K562 (cell line): ENCODE data around the gene PPIL1. TPM values are rescaled to one million over a fixed set of nuclear protein-coding genes. Genes with fewer than 3 reads are reported as not detected.

Experiments used
- AFF1 ChIP-seq, 2 experiments: fragments of 450-650 bp; IDR thresholded peaks; 2 replicates each; pipeline ENCODE4 v1.6.1; 2018; ENCODE audit warnings: mild to moderate bottlenecking in 2 of 2, low read depth in 1 of 2; ENCODE audit not compliant: partially characterized antibody in 2 of 2
- EHMT2 ChIP-seq: fragments of 450-650 bp; IDR thresholded peaks from 2 replicates; pipeline ENCODE4 v1.6.1; 2018; ENCODE audit warnings: antibody characterized with exemption
- HINFP ChIP-seq: fragments of 450-650 bp; conservative IDR thresholded peaks from 2 replicates; pipeline ENCODE4 v1.6.1; 2016; ENCODE audit warnings: missing genetic modification characterization, low read depth, mild to moderate bottlenecking, control low read depth, missing compliant biosample characterization
- JUN ChIP-seq, 2 experiments: sonication (generic) in 1 of 2; formaldehyde crosslinking in 1 of 2; IDR thresholded peaks; 2 replicates each; pipeline versions ENCODE4 v1.6.1 to v1.8.0; 2012 to 2022; ENCODE audit warnings: borderline replicate concordance in 2 of 2, mild to moderate bottlenecking in 2 of 2, improper control_type of control experiment in 1 of 2, low read depth in 1 of 2, low read length in 1 of 2, missing genetic modification reagents in 1 of 2
- ZBTB9 ChIP-seq: fragments of 450-650 bp; formaldehyde crosslinking; IDR thresholded peaks from 2 replicates; pipeline ENCODE4 v1.4.0; 2020; ENCODE audit warnings: mild to moderate bottlenecking, moderate library complexity
- ZFX ChIP-seq: sonication (generic); formaldehyde crosslinking; IDR thresholded peaks from 2 replicates; pipeline ENCODE4 v1.8.0; 2022; ENCODE audit warnings: mild to moderate bottlenecking, missing genetic modification reagents, moderate library complexity
- polyA plus RNA-seq, 8 experiments: library from polyadenylated mRNA; depleted of rRNA in 4 of 8; stranded (reverse) in 5 of 8; unstranded in 3 of 8; fragments of >200 nt; fragmentation: Nextera tagmentation in 2 of 8; fragmentation: Illumina TruSeq in 1 of 8; extraction: Ambion mirVana in 2 of 8; extraction: Trizol in 1 of 8; gene quantifications; 2 replicates each; pipeline versions ENCODE4 v1.2.1 to v1.2.3, GENCODE V29; 2011 to 2014; ENCODE audit warnings: inconsistent platforms in 1 of 8, missing spikeins in 1 of 8
- total RNA-seq, 7 experiments: library from RNA; depleted of rRNA in 6 of 7; stranded (reverse); fragments of >200 nt in 6 of 7; fragmentation: Illumina TruSeq in 2 of 7; extraction: Trizol in 2 of 7; gene quantifications; 2 replicates each; pipeline versions ENCODE4 v1.2.1 to v1.2.3, GENCODE V29; 2011 to 2021; ENCODE audit warnings: low replicate concordance in 1 of 7
- TF ChIP-seq, protein P1 (sequence below), 2 experiments: fragments of 450-650 bp in 1 of 2; sonication (generic) in 1 of 2; formaldehyde crosslinking in 1 of 2; IDR thresholded peaks; 2 replicates each; pipeline versions ENCODE4 v1.7.1 to v1.9.0; 2016 to 2022; ENCODE audit warnings: inconsistent platforms in 1 of 2, mild to moderate bottlenecking in 1 of 2, missing genetic modification reagents in 1 of 2

PPIL1 gene
- total and polyA plus RNA-seq, 9 of the 15 experiments (the other 6 are each of a cell fraction or from before 2014, with no cell fraction given), result 65.8 to 205 (median 130) TPM

DNA sequence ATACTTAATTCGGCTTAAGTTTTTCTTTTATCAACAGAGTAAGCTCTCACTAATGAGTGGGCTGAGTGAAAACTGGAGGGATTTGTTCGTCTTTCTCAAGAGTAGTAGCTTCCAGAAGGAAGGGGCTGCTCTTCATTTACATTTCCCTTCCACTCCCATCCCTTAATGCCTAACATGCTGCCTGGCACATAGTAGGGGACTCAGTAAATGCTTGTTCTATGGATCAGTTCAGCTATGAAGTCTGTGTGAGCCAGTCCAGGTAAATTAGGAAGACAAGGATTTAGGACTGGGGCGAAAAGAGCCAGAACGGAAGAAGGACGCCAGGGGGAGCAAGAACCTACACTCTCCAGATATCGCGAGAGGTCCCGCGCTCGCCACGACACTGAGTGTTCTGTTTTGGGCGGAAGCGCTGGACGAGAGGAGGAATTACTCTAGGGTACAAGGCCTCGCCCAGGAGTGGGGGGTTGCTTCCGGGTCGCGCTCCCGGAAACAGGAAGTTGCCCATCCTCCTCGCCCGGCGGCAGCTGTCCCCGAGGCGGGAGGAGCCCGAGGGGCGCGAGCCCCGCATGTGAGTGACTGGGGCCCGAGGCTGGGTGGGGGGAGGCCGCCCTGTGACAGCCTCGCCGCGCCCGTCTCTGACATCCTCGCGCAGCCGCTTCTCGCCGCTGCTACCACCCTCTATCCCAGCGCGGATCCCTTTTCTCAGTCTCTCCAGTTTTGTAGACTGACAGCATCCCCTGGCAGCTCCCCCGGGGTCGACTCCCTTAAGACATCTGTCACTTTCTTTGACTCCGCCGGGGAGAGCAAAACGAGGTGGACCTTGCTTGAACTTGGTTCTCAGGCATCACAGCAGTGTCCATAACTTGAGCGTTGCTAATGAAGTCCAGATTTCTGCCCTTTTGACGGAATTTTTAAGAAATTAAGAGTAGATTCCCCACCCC, 11.1 kb upstream of the PPIL1 start, which contains the start of gene C6orf89 (continued):
- peak in 1 of 2 experiments; percentile 29 for TF ChIP-seq AFF1 (IDR thresholded peaks at IDR 0.05; ENCODE audit: low read depth in 1 of 2, partially characterized antibody in 2 of 2)
- TF ChIP-seq ZBTB9, result no peak
- TF ChIP-seq, protein P1, sequence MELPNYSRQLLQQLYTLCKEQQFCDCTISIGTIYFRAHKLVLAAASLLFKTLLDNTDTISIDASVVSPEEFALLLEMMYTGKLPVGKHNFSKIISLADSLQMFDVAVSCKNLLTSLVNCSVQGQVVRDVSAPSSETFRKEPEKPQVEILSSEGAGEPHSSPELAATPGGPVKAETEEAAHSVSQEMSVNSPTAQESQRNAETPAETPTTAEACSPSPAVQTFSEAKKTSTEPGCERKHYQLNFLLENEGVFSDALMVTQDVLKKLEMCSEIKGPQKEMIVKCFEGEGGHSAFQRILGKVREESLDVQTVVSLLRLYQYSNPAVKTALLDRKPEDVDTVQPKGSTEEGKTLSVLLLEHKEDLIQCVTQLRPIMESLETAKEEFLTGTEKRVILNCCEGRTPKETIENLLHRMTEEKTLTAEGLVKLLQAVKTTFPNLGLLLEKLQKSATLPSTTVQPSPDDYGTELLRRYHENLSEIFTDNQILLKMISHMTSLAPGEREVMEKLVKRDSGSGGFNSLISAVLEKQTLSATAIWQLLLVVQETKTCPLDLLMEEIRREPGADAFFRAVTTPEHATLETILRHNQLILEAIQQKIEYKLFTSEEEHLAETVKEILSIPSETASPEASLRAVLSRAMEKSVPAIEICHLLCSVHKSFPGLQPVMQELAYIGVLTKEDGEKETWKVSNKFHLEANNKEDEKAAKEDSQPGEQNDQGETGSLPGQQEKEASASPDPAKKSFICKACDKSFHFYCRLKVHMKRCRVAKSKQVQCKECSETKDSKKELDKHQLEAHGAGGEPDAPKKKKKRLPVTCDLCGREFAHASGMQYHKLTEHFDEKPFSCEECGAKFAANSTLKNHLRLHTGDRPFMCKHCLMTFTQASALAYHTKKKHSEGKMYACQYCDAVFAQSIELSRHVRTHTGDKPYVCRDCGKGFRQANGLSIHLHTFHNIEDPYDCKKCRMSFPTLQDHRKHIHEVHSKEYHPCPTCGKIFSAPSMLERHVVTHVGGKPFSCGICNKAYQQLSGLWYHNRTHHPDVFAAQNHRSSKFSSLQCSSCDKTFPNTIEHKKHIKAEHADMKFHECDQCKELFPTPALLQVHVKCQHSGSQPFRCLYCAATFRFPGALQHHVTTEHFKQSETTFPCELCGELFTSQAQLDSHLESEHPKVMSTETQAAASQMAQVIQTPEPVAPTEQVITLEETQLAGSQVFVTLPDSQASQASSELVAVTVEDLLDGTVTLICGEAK (IDR thresholded peaks at IDR 0.05), result peak; percentile 99
- TF ChIP-seq, protein P1 (CRISPR knock-in tag; IDR thresholded peaks at IDR 0.05), result no peak
- peak; percentile 47; the same call in 1 of the 2 replicates for TF ChIP-seq JUN (IDR thresholded peaks at IDR 0.05; ENCODE audit: borderline replicate concordance, low read depth, low read length)
- TF ChIP-seq JUN (CRISPR knock-in tag; IDR thresholded peaks at IDR 0.05; ENCODE audit: borderline replicate concordance), result no peak; the same call in 1 of the 2 replicates
- peak; percentile 90 for TF ChIP-seq ZFX
- TF ChIP-seq EHMT2, result no peak; the same call in 1 of the 2 replicates
- no peak for TF ChIP-seq HINFP (tag)
